A549 (cell line): ENCODE results near the gene TRIO. TPM values are rescaled to one million over a fixed set of nuclear protein-coding genes. Genes with fewer than 3 reads are reported as not detected.
A peak's percentile ranks its signal among the peaks of the same experiment; 100 is the strongest.

Experiments used
- ATAC-seq, 2 experiments: fragments of 200-7000 bp in 1 of 2; fragments of >200 bp in 1 of 2; cut with Nextera tagmentation in 1 of 2; cut with Tn5 transposase in 1 of 2; 3 replicates each; pipeline versions ENCODE4 v1.8.0 to v1.9.1; 2018 to 2020; ENCODE audit warnings: mild to moderate bottlenecking in 1 of 2, moderate library complexity in 1 of 2
- CTCF ChIA-PET: fragments of 300-600 bp; sonication (Branson Sonifier 250); formaldehyde crosslinking; extraction: SDS; loops from one replicate; lab custom pipeline; 2021; ENCODE audit warnings: antibody characterized with exemption, inconsistent platforms; lab: Yijun Ruan, JAX
- POLR2A ChIA-PET: fragments of 350-600 bp; formaldehyde crosslinking; extraction: SDS; loops from one replicate; lab custom pipeline; 2021; ENCODE audit warnings: antibody characterized with exemption, inconsistent platforms; lab: Yijun Ruan, JAX
- DNase-seq, 2 experiments: peaks; one replicate each; pipeline versions ENCODE4 v3.0.0 to v3.0.0-alpha.2; 2011 to 2016; ENCODE audit warnings: low read depth in 1 of 2, low spot score in 1 of 2
- FAIRE-seq: peaks from 2 replicates; lab custom pipeline; 2011; peaks lifted over from hg19 to GRCh38; lab: Jason Lieb, UNC
- H3K27ac ChIP-seq, 2 experiments: fragments of >200 bp; sonication (Bioruptor Twin); formaldehyde crosslinking; 3 replicates each; pipeline ENCODE4 v1.5.1; 2016 to 2017
- H3K4me1 ChIP-seq: fragments of >200 bp; sonication (Bioruptor Twin); formaldehyde crosslinking; 3 replicates; pipeline ENCODE4 v1.6.1; 2016
- H3K4me2 ChIP-seq: fragments of >200 bp; sonication (Bioruptor Twin); formaldehyde crosslinking; 3 replicates; pipeline ENCODE4 v1.6.1; 2016
- H3K4me3 ChIP-seq: fragments of >200 bp; sonication (Bioruptor Twin); formaldehyde crosslinking; 3 replicates; pipeline ENCODE4 v1.5.1; 2016
- H3K9me3 ChIP-seq: fragments of >200 bp; sonication (Bioruptor Twin); formaldehyde crosslinking; 3 replicates; pipeline ENCODE4 v1.6.1; 2016
- ATOH8 ChIP-seq: fragments of 250-450 bp; sonication (Bioruptor Pico); IDR thresholded peaks from 2 replicates; pipeline ENCODE4 v1.5.0; 2020; ENCODE audit warnings: low read depth, mild to moderate bottlenecking, moderate library complexity
- CBX8 ChIP-seq: fragments of 200-600 bp; sonication (generic); IDR thresholded peaks from 2 replicates; pipeline ENCODE4 v1.6.1; 2016
- CEBPB ChIP-seq, 2 experiments: fragments of >200 bp in 1 of 2; sonication (Bioruptor Twin) in 1 of 2; formaldehyde crosslinking in 1 of 2; IDR thresholded peaks; 2 replicates each; pipeline ENCODE4 v1.6.1; 2012 to 2016
- CHD2 ChIP-seq: fragments of 150-350 bp; IDR thresholded peaks from 2 replicates; pipeline ENCODE4 v1.6.1; 2014; ENCODE audit warnings: low read length; ENCODE audit not compliant: partially characterized antibody
- ESRRA ChIP-seq: fragments of 150-350 bp; IDR thresholded peaks from 2 replicates; pipeline ENCODE4 v1.6.1; 2014; ENCODE audit warnings: mild to moderate bottlenecking, low read length, borderline replicate concordance
- FOXS1 ChIP-seq: fragments of 250-450 bp; sonication (Bioruptor Pico); IDR thresholded peaks from 2 replicates; pipeline ENCODE4 v1.5.0; 2020; ENCODE audit warnings: mild to moderate bottlenecking, moderate library complexity
- HES2 ChIP-seq: fragments of >200 bp; sonication (Bioruptor Twin); formaldehyde crosslinking; IDR thresholded peaks from 2 replicates; pipeline ENCODE4 v1.6.1; 2016
- HEYL ChIP-seq: fragments of 250-450 bp; sonication (Bioruptor Pico); IDR thresholded peaks from 2 replicates; pipeline ENCODE4 v1.8.0; 2021; ENCODE audit warnings: mild to moderate bottlenecking, moderate library complexity
- HOXA7 ChIP-seq: fragments of 250-450 bp; sonication (Bioruptor Pico); IDR thresholded peaks from 2 replicates; pipeline ENCODE4 v1.5.0; 2020; ENCODE audit warnings: mild to moderate bottlenecking, moderate library complexity
- HOXB13 ChIP-seq: fragments of 250-450 bp; sonication (Bioruptor Pico); IDR thresholded peaks from 2 replicates; pipeline ENCODE4 v1.5.0; 2020; ENCODE audit warnings: low read depth, mild to moderate bottlenecking, moderate library complexity
- JUNB ChIP-seq: fragments of >200 bp; sonication (Bioruptor Twin); formaldehyde crosslinking; IDR thresholded peaks from 2 replicates; pipeline ENCODE4 v1.6.1; 2016
- MAFK ChIP-seq: fragments of 450-650 bp; IDR thresholded peaks from 2 replicates; pipeline ENCODE4 v1.6.1; 2014; ENCODE audit not compliant: partially characterized antibody
- NFE2L2 ChIP-seq: fragments of 150-350 bp; conservative IDR thresholded peaks from 2 replicates; pipeline ENCODE4 v1.6.1; 2014; ENCODE audit warnings: low read length
- POLR2A ChIP-seq: IDR thresholded peaks from 2 replicates; pipeline ENCODE4 v1.6.1; 2012; ENCODE audit warnings: mild to moderate bottlenecking, low read length
- POLR2AphosphoS2 ChIP-seq: conservative IDR thresholded peaks from 2 replicates; pipeline ENCODE4 v1.6.1; 2012; ENCODE audit warnings: low read length, improper control_type of control experiment, inconsistent platforms
- RAD21 ChIP-seq, 2 experiments: fragments of >200 bp in 1 of 2; sonication (Bioruptor Twin) in 1 of 2; formaldehyde crosslinking in 1 of 2; IDR thresholded peaks in 1 of 2; conservative IDR thresholded peaks in 1 of 2; 2 replicates in 1 of 2; 3 replicates in 1 of 2; pipeline ENCODE4 v1.6.1; 2012 to 2018; ENCODE audit warnings: inconsistent platforms in 1 of 2
- RCOR1 ChIP-seq: fragments of 150-350 bp; IDR thresholded peaks from 2 replicates; pipeline ENCODE4 v1.6.1; 2014; ENCODE audit warnings: antibody characterized with exemption, low read length, low read depth
- RNF2 ChIP-seq: fragments of 200-600 bp; sonication (generic); IDR thresholded peaks from 2 replicates; pipeline ENCODE4 v1.6.1; 2016; ENCODE audit warnings: low read depth, mild to moderate bottlenecking, antibody characterized with exemption, moderate library complexity, borderline replicate concordance
- SMC3 ChIP-seq: fragments of >200 bp; sonication (Bioruptor Twin); formaldehyde crosslinking; IDR thresholded peaks from 3 replicates; pipeline ENCODE4 v1.6.1; 2018; ENCODE audit warnings: inconsistent platforms
- TP53 ChIP-seq: fragments of 250-450 bp; sonication (Bioruptor Pico); IDR thresholded peaks from 2 replicates; pipeline ENCODE4 v1.5.0; 2021; ENCODE audit warnings: mild to moderate bottlenecking, moderate library complexity
- ZC3H11A ChIP-seq: fragments of 450-650 bp; IDR thresholded peaks from 2 replicates; pipeline ENCODE4 v1.6.1; 2014; ENCODE audit warnings: antibody characterized with exemption, mild to moderate bottlenecking
- WGBS: methylation state at CpG from one replicate; pipeline ENCODE4 v1.1.6; 2017; ENCODE audit errors: missing lambda C conversion rate; 5-methylcytosine and 5-hydroxymethylcytosine counted together
- polyA plus RNA-seq, 4 experiments: library from polyadenylated mRNA; depleted of rRNA in 3 of 4; stranded (reverse); fragments of >200 nt; fragmentation: RNase III in 1 of 4; extraction: RNeasy Plus Mini Kit Qiagen cat#74134 plus additional on column Dnase treatment in 1 of 4; gene quantifications; 2 replicates in 3 of 4; 3 replicates in 1 of 4; pipeline ENCODE4 v1.2.3, GENCODE V29; 2011 to 2017
- TF ChIP-seq, protein P1 (sequence below): fragments of 200-600 bp; sonication (generic); IDR thresholded peaks from 2 replicates; pipeline ENCODE4 v1.6.1; 2016; ENCODE audit warnings: antibody characterized with exemption, mild to moderate bottlenecking, moderate library complexity
- TF ChIP-seq, protein P2 (sequence below): fragments of 150-350 bp; IDR thresholded peaks from 2 replicates; pipeline ENCODE4 v1.6.1; 2014; ENCODE audit warnings: low read depth, mild to moderate bottlenecking, low read length

TRIO gene
- polyA plus RNA-seq, 2 of the 4 experiments (the other 2 are of a cell fraction), result 47.5 to 79.0 TPM

DNA sequence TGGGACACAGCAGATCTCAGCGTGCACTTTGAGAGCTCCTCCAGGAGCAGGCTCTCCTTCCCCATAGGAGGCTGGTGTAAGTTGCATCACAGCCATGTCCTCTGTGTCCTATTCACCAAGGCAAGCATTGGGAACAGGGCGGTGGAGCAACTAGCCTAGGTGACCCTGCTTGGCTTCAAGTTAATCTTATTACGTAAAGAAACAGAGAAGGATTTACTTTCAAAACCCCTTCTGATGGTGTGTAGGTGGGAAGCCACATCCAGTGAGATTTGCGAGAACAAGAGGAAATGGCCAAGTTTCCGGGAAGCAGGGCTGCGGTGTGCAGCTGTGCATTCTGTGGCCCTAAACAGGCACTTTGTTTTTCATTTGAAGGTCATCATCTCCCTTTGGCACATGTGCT, 80.2 kb downstream of the TRIO start:
- POLR2A ChIA-PET, result no interaction called here
- WGBS, result 91% methylated on average over 6 of the region's 6 CpGs

GRCh38 chr5:14225173-14225834, 82.2 kb downstream of the TRIO start:
- TF ChIP-seq HOXA7 (no peak), RNF2 (no peak), RAD21 (conservative IDR thresholded peaks at IDR 0.05 in 1 of 2, IDR thresholded peaks at IDR 0.05 in 1 of 2) (no peak), ATOH8 (CRISPR knock-in tag) (no peak), HOXB13 (CRISPR knock-in tag) (no peak), CHD2 (no peak), RCOR1 (no peak), NFE2L2 (no peak), ESRRA (no peak), HEYL (CRISPR knock-in tag) (no peak), TP53 (no peak), SMC3 (no peak), POLR2A (no peak), FOXS1 (CRISPR knock-in tag) (no peak)
- TF ChIP-seq, protein P1, sequence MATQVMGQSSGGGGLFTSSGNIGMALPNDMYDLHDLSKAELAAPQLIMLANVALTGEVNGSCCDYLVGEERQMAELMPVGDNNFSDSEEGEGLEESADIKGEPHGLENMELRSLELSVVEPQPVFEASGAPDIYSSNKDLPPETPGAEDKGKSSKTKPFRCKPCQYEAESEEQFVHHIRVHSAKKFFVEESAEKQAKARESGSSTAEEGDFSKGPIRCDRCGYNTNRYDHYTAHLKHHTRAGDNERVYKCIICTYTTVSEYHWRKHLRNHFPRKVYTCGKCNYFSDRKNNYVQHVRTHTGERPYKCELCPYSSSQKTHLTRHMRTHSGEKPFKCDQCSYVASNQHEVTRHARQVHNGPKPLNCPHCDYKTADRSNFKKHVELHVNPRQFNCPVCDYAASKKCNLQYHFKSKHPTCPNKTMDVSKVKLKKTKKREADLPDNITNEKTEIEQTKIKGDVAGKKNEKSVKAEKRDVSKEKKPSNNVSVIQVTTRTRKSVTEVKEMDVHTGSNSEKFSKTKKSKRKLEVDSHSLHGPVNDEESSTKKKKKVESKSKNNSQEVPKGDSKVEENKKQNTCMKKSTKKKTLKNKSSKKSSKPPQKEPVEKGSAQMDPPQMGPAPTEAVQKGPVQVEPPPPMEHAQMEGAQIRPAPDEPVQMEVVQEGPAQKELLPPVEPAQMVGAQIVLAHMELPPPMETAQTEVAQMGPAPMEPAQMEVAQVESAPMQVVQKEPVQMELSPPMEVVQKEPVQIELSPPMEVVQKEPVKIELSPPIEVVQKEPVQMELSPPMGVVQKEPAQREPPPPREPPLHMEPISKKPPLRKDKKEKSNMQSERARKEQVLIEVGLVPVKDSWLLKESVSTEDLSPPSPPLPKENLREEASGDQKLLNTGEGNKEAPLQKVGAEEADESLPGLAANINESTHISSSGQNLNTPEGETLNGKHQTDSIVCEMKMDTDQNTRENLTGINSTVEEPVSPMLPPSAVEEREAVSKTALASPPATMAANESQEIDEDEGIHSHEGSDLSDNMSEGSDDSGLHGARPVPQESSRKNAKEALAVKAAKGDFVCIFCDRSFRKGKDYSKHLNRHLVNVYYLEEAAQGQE, result no peak
- POLR2A ChIA-PET, result interaction anchor here (0.6 kb wide), 1 partner anchor 95 kb away, joined by 3 read pairs; no protein-coding TSS in a partner anchor
- DNase-seq (no peak), FAIRE-seq (no peak), ATAC-seq (no peak)
- H3K4me1 ChIP-seq, result peaks cover 32% of the 10 kb centered on the region
- no peak overlapping the region for H3K4me3 ChIP-seq
- CTCF ChIA-PET, result interaction anchor here (0.6 kb wide), 1 partner anchor 237 kb away, joined by 5 read pairs; no protein-coding TSS in a partner anchor
- H3K9me3 ChIP-seq, result no peaks in the 10 kb centered on the region
- H3K27ac ChIP-seq, result peak overlapping the region in 1 of 2 experiments; percentile 10; a peak in 1 of 6 replicates
- 82% methylated on average over 3 of the region's 3 CpGs for WGBS
- no peak overlapping the region for H3K4me2 ChIP-seq

More for the DNA sequence above, 80.2 kb downstream of the TRIO start:
- H3K4me1 ChIP-seq, result peaks cover 48% of the 10 kb centered on the region
- H3K4me3 ChIP-seq, result no peak overlapping the region
- ATAC-seq, result no peak
- CTCF ChIA-PET, result interaction anchor here (1.4 kb wide), 1 partner anchor 12 kb away, joined by 4 read pairs; no protein-coding TSS in a partner anchor
- no peak for TF ChIP-seq JUNB
- TF ChIP-seq CEBPB (IDR thresholded peaks at IDR 0.05), result 0 out of 4 replicates have a peak, but pooled peaks of 1 of the 2 experiments have one; percentile 8
- H3K27ac ChIP-seq, result no peak overlapping the region
- H3K9me3 ChIP-seq, result no peaks in the 10 kb centered on the region
- FAIRE-seq, result no peak
- DNase-seq, result no peak
- H3K4me2 ChIP-seq, result no peak overlapping the region

DNA sequence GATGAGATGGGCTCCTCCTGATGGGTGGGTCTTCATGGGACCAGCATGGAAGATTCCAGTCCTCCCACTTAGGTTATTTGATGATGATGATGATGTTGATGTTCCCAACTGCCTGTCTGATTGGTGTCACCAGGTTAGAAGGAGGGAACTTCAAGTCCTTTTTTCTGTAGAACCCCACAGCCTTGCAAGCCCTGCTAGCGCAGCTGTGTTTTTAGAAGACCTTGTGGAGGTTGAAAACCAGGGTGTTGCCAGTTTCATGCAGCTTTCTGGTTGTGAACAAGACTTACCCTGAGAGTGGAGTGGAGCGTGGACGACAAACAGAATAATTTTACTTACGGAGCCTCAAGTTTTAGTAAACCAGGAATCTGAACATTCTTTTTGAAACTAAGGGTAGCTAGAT, 83.0 kb downstream of the TRIO start:
- H3K4me1 ChIP-seq, result peaks cover 35% of the 10 kb centered on the region
- no peak overlapping the region for H3K27ac ChIP-seq
- H3K4me2 ChIP-seq, result no peak overlapping the region
- H3K4me3 ChIP-seq, result no peak overlapping the region
- TF ChIP-seq POLR2AphosphoS2 (no peak), POLR2A (no peak), ZC3H11A (no peak), CHD2 (no peak), CBX8 (no peak), HES2 (no peak), MAFK (no peak), HOXB13 (CRISPR knock-in tag) (no peak)
- TF ChIP-seq, protein P2, sequence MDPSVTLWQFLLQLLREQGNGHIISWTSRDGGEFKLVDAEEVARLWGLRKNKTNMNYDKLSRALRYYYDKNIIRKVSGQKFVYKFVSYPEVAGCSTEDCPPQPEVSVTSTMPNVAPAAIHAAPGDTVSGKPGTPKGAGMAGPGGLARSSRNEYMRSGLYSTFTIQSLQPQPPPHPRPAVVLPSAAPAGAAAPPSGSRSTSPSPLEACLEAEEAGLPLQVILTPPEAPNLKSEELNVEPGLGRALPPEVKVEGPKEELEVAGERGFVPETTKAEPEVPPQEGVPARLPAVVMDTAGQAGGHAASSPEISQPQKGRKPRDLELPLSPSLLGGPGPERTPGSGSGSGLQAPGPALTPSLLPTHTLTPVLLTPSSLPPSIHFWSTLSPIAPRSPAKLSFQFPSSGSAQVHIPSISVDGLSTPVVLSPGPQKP, result no peak
- POLR2A ChIA-PET, result no interaction called here
- FAIRE-seq, result no peak
- 96% methylated on average over 4 of the region's 4 CpGs for WGBS
- CTCF ChIA-PET, result interaction anchor here (1.0 to 1.7 kb wide), 4 partner anchors 9 to 37 kb away, joined by 3 to 6 read pairs (median 4); no protein-coding TSS in a partner anchor
- DNase-seq, result no peak
- H3K9me3 ChIP-seq, result no peaks in the 10 kb centered on the region
- no peak for ATAC-seq
